H1 (cell line): ENCODE measurements around the gene MKRN1. TPM values are rescaled to one million over a fixed set of nuclear protein-coding genes. Genes with fewer than 3 reads are reported as not detected.
A peak's percentile ranks its signal among the peaks of the same experiment; 100 is the strongest.

Experiments
- CBX8 ChIP-seq: fragments of 300-800, 300-1000 bp; sonication (generic); IDR thresholded peaks from 2 replicates; pipeline ENCODE4 v1.7.1; 2016; ENCODE audit warnings: low read depth, low read length, borderline replicate concordance
- POLR2AphosphoS5 ChIP-seq: IDR thresholded peaks from 2 replicates; pipeline ENCODE4 v1.6.1; 2011; ENCODE audit warnings: low read depth, low read length
- RNF2 ChIP-seq: fragments of 200-900, 300-1000 bp; sonication (generic); IDR thresholded peaks from 2 replicates; pipeline ENCODE4 v1.7.1; 2016; ENCODE audit warnings: borderline replicate concordance, low read depth, mild to moderate bottlenecking, antibody characterized with exemption, low read length; ENCODE audit not compliant: poor library complexity, severe bottlenecking; ENCODE audit errors: missing control alignments
- SIX5 ChIP-seq: IDR thresholded peaks from 2 replicates; pipeline ENCODE4 v1.6.1; 2011; ENCODE audit warnings: mild to moderate bottlenecking, low read depth, low read length
- TBP ChIP-seq: IDR thresholded peaks from 2 replicates; pipeline ENCODE4 v1.6.1; 2011; ENCODE audit warnings: low read depth, low read length, improper control_type of control experiment
- polyA plus RNA-seq, 7 experiments: library from polyadenylated mRNA; depleted of rRNA in 3 of 7; stranded (reverse) in 5 of 7; unstranded in 2 of 7; fragments of >200 nt in 5 of 7; fragments of 200-250 nt in 2 of 7; gene quantifications; 1 replicate in 5 of 7; 2 replicates in 1 of 7; 4 replicates in 1 of 7; pipeline versions ENCODE4 v1.2.1 to v1.2.3, GENCODE V29; 2011 to 2013; ENCODE audit warnings: missing spikeins in 2 of 7, mixed read lengths in 2 of 7
- total RNA-seq: library from RNA; stranded (reverse); fragmentation: NEBNext Ultra II Directional; extraction: Animal tissue kit (Norgen Biotek cat#: 25700); gene quantifications from 2 replicates; pipeline ENCODE4 v1.2.1, GENCODE V29; 2021

Gene MKRN1
- total and polyA plus RNA-seq, 2 of the 8 experiments (the other 6 are each of a cell fraction or from before 2014, with no cell fraction given), result 46.2 to 99.6 TPM

DNA sequence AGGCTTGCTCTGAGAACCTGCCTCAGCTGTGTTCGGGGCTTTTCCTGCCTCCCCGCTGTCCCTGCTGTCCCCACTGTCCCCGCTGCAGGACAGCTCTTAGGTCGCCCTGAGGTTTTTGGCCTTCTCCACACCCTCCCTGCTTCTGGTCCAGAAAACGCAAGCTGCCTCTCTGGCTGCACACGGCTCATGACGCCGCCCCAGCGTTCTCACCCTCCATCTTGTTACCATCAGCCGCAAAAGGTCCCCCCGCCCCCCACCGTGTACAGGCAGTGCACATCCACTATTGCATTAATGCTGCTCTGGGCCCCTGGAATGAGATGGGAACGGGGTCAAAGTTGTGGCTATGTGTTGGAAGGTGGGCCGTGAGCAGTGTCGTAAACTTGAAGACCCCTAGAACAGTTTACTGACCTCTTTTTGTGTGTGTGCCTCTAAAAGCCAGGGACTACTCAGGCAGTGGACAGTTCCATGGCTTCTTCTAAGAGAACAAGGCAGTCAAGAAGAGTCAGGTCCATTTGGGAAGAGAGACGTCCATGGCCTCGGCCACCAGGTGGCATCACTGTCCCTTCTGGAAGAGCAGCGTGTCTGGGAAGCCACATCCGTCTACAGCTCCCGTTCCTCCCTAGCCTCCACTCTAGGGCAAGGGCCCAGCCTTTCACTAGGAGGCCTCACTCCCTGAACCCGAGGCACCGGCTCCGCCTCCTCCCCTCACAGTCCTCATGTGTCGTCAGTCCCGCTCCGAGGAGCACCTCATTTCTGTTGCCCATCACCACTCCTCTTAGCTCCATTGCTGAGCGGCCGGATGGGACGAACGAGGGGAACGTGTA is 38.5 kb upstream of the MKRN1 start (continued):
- peak; percentile 74; the same call in 1 of the 2 replicates for TF ChIP-seq TBP
- peak; percentile 63; the same call in 1 of the 2 replicates for TF ChIP-seq POLR2AphosphoS5
- TF ChIP-seq RNF2, result no peak
- TF ChIP-seq CBX8, result no peak
- no peak for TF ChIP-seq SIX5
